ENCODE measurements around the gene OR9I1. TPM values are rescaled to one million over a fixed set of nuclear protein-coding genes. Genes with fewer than 3 reads are reported as not detected.

OR9I1 gene, protein sequence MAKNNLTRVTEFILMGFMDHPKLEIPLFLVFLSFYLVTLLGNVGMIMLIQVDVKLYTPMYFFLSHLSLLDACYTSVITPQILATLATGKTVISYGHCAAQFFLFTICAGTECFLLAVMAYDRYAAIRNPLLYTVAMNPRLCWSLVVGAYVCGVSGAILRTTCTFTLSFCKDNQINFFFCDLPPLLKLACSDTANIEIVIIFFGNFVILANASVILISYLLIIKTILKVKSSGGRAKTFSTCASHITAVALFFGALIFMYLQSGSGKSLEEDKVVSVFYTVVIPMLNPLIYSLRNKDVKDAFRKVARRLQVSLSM
- total RNA-seq, result not detected

DNA sequence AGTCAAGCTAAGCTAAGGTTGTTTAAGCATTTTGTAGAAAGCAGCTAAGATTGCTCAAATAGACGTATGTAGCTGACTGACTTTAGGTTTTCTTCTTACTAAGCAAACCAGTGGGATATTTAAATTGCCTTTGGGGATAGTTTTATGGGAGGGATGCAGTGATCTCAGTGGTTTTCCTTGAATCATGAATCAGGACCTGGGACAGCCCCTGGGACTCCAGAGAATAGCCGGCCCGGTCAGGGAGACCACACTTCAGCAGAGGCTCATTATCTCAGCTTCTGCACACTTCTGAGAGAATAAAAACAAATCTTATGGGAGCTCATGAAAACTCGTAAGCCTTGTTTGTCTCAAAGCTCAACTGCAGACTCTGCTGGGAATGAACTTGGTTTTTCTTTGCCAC, at the start of gene OR9I1:
TSS of gene OR9I1 (minus strand) at position 62 of the 400 bp plus-strand sequence. CDS start 6,086 bp downstream, outside the sequence.
- H3K36me3 ChIP-seq, result no peaks in the 10 kb centered on the region

DNA sequence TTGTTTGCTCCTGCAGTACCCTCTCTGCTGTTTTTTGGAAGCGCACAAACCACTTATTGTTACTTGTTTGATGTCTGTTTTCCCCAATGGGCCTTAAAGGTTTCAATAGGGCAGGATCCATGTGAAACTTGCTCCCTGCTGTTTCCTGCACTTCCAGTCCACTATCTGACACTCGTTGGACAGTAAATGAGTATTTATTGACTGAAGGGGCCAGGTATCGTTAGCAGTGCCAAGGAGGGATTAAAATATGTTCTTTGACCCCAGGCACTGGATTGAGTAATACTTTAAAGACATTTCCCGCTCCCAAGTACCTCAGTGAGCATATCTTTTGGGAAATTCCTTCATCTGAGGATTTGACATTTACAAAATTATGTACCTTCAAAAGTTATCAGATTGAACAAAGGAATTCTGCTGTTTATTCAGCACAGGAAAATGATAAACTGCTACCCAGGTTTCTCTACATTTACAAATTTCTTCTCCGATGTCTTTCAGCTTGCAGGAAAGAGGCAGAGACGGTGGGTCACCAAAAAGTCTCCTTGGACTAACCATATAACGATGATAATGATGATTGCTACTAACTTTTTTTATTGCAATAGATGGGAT, 40.3 kb upstream of the OR9I1 start:
- Histone ChIP-seq H3K4me3 (no peak overlapping the region), H3K4me1 (no peaks in the 10 kb centered on the region), H3K27me3 (no peaks in the 10 kb centered on the region), H3K27ac (no peak overlapping the region), H3K36me3 (no peaks in the 10 kb centered on the region), H3K9me3 (no peaks in the 10 kb centered on the region)
- no peak for DNase-seq (ENCODE audit: low spot score in 2 of 2)
- intact Hi-C loops (cut with DNase I), result no loop called here
- no peak for TF ChIP-seq CTCF (IDR thresholded peaks at IDR 0.05)

More for the DNA sequence above, at the start of gene OR9I1:
- no peak within 1 kb of the TSS for H3K27ac ChIP-seq
- H3K4me3 ChIP-seq, result no peak within 1 kb of the TSS
- H3K9me3 ChIP-seq, result no peaks in the 10 kb centered on the region
- no peaks in the 10 kb centered on the region for H3K4me1 ChIP-seq
- TF ChIP-seq CTCF (IDR thresholded peaks at IDR 0.05), result no peak
- no peaks in the 10 kb centered on the region for H3K27me3 ChIP-seq
- intact Hi-C loops (cut with DNase I), result no loop called here
- DNase-seq (ENCODE audit: low spot score in 2 of 2), result no peak

DNA sequence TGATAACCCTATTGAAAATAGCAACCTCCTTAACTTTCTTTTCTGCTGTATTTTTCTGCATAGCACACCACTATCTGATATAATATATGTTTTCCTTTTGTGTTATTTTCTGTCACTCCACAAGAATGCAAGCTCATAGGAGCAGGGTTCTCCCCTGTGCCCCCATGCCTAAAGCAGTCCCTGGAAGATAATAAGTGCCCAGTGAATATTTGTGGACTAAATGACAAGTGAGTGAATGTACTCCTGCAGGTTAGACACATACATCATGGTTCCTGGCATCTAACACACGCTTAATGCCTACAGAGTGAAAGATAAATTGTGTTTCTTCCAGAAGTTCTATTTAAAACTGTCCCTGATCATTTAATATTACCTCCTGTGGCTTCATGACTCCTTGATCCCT, 39.7 kb upstream of the OR9I1 start:
- H3K36me3 ChIP-seq, result no peaks in the 10 kb centered on the region
- H3K9me3 ChIP-seq, result peaks cover 0 to 1% of the 10 kb centered on the region in 2 donors
- TF ChIP-seq CTCF (IDR thresholded peaks at IDR 0.05), result no peak
- intact Hi-C loops (cut with DNase I), result no loop called here
- DNase-seq (ENCODE audit: low spot score in 2 of 2), result no peak
- no peak overlapping the region for H3K27ac ChIP-seq
- no peaks in the 10 kb centered on the region for H3K27me3 ChIP-seq
- H3K4me3 ChIP-seq, result no peak overlapping the region
- H3K4me1 ChIP-seq, result no peaks in the 10 kb centered on the region

DNA sequence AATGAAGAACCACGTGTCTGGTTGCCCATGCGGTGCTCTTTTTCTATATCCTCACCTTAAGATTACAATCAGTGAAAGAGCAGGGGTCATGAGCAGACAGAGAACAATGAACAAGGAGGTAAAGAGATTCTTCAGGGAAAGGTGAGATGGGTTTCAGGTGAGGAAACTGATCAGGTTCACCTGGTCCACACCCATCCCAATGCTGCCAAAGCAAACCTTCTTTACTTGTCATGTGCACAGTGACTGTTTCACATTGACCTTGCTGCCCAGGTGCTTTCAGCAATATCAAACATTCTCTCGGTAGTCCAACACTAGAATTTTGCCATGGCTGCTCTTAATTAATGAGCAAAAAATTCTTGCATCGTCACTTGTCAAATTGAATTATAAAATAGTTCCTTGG, 39.1 kb upstream of the OR9I1 start:
- peaks cover 0 to 7% of the 10 kb centered on the region in 2 donors for H3K9me3 ChIP-seq
- TF ChIP-seq CTCF (IDR thresholded peaks at IDR 0.05), result no peak
- intact Hi-C loops (cut with DNase I), result no loop called here
- H3K27me3 ChIP-seq, result no peaks in the 10 kb centered on the region
- no peak overlapping the region for H3K27ac ChIP-seq
- DNase-seq (ENCODE audit: low spot score in 2 of 2), result no peak
- H3K4me1 ChIP-seq, result no peaks in the 10 kb centered on the region
- no peak overlapping the region for H3K4me3 ChIP-seq
- no peaks in the 10 kb centered on the region for H3K36me3 ChIP-seq

DNA sequence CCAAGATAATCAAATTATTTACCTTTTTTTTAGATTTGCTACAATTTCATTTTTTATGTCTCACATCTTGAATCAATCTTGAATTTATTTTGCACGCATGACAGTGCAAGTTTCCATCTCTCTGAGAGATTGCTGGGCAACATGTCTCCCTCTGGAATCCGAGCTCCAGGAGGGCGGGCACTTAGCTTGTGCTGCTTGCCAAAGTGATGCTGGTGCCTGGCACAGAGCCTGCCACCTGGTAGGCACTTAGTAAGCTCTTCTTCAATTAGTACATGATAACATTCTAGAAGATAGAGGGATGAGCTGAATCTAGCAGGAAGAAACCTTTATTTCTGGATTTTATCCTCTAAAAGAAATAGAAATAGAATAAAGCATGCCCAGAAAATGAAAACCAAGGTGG, 27.5 kb upstream of the OR9I1 start:
- H3K27ac ChIP-seq, result no peak overlapping the region

More for the DNA sequence above, 27.5 kb upstream of the OR9I1 start:
- no peak for TF ChIP-seq CTCF (IDR thresholded peaks at IDR 0.05)
- no peaks in the 10 kb centered on the region for H3K36me3 ChIP-seq
- intact Hi-C loops (cut with DNase I), result no loop called here
- no peak overlapping the region for H3K4me3 ChIP-seq
- no peak for DNase-seq (ENCODE audit: low spot score in 2 of 2)
- no peaks in the 10 kb centered on the region for H3K4me1 ChIP-seq
- no peaks in the 10 kb centered on the region for H3K27me3 ChIP-seq
- no peaks in the 10 kb centered on the region for H3K9me3 ChIP-seq
